NCI-H1105 (cell line): ENCODE measurements around the gene SPTB.

ENCODE experiments used
- DNase-seq: peaks from one replicate; lab custom pipeline; 2025; lab: John Stamatoyannopoulos, UW

The SPTB gene

GRCh38 chr14:64748995-64749714 lies 130.6 kb downstream of the SPTB start:
- no peak for DNase-seq

GRCh38 chr14:64748521-64748920 lies 131.2 kb downstream of the SPTB start:
- no peak for DNase-seq

DNA sequence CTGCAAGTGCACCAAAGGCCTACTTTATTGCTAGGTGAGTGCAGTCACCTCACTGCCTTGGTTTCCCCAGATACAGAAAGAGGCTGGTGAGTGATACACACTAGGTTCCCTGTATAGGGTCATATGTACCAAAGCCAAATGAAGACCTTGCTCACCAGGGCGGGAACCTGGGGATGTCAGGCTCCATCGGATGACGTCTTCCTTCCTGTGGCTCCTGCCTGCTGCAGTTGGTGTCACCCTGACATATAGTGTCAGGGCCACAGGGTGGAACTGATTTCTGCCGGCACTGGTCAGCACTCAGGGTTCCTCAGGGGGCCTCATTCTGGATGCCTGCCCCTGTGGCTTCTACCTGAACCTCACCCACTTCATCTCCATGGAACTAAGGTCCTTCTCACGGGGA lies 132.4 kb downstream of the SPTB start:
- DNase-seq, result no peak

DNA sequence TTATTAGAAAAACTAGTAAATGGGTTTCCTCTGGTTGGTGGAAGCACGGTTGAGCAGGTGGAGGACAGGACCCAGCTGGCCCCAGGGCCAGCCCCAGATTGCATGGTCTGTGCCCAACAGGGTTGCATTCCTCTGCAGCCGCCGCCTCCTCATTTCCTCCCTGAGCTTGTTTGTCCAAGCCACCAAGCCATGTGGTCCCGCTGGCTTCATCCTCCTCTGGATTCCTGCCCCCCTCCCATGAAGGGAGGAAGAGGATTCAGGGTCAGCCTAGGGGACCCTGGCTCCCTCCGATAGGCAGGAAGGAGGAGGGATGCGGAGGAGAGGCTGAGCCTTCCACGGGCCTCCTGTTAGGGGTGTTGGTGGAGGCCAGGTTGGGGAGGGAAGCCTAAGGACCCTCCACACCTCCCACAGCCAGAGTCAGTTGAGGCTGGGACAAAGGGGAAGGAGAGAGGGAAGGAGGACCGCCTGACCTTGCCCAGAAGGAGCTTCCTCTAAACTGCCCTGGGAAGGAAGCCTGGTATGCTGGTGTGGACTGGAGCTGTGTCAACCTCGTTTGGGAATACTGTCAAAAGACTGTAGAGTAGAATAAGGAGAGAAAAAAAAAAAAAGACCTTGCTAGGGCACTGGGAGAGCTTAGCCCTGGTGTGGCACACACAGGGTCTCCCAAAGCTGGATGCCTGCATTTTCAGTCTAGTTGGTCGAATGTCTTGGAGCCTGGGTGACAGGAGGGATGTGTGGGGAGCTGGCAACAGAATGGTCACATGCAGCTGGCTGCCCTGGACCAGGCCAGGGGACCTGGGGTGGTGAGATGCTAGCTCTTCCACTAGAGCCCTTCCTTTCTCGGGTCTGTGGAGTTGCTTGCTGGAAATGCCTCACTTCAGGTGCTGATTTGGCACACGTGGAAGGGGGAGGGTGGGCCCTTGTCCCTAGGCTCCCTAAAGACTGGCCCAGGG lies 133.1 kb downstream of the SPTB start:
- no peak for DNase-seq

DNA sequence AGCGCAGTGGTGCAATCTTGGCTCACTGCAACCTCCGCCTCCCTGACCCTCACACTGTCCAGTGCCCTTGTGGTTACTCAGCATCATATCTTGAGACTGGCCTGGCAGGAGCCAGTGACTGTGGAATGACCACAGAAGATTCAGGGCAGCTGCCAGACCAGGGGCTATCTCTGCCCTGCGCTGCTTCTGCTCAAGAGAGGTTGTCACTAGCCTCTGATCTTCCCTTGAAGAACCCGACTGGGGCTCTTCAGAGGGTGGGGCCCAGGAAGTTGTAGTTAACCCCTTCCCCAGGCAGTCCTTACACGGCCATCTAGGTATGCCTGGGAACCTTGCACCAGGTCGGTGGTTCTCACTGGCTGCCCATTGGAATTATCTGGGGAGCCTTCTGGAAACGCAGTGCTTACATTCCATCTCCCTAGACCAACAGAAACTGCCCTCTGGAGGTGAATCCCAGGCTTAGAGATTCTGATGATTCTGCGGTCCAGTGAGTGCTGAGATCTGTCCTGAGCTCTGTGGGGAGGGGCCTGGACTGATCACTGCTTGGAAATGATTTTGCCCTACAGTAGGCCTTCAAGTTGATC lies 134.1 kb downstream of the SPTB start:
- no peak for DNase-seq

- no peak for DNase-seq
Observed at GRCh38 chr14:64743061-64743460, 136.6 kb downstream of the SPTB start.

- DNase-seq, result no peak
Observed at GRCh38 chr14:64741961-64742360, 137.7 kb downstream of the SPTB start.

GRCh38 chr14:64741200-64741599 lies 138.5 kb downstream of the SPTB start:
- DNase-seq, result no peak

DNA sequence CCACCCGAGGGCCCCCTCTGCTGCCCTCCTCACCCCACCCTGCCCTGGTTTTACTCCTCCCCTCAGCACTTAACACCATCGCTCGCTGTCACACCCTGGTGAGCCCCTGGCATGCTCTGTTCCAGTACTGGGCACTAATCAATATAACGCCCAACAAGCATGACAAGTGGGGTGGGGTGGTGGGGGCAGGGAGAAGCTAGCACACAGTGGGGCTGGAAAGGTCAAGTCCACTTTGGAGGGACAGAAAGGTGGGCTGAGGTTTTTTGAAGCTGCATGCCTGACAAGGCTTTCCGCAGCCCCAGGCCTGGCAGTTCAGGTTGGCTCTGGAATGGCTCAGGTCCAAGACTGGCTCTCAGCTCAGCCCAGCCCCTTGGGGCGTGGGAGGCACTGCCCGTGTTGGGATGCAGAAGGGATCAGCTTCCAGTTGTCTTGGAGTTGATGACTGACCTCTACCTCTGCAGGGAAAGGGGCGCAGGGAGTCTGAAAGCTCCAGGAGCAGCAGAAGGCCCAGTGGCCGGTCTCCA lies 141.4 kb downstream of the SPTB start:
- no peak for DNase-seq

GRCh38 chr14:64737391-64738280 lies 142.1 kb downstream of the SPTB start:
- no peak for DNase-seq

- DNase-seq, result no peak
Observed at GRCh38 chr14:64736271-64737169, 143.2 kb downstream of the SPTB start.

- no peak for DNase-seq
Observed at GRCh38 chr14:64734990-64735389, 144.7 kb downstream of the SPTB start.

DNA sequence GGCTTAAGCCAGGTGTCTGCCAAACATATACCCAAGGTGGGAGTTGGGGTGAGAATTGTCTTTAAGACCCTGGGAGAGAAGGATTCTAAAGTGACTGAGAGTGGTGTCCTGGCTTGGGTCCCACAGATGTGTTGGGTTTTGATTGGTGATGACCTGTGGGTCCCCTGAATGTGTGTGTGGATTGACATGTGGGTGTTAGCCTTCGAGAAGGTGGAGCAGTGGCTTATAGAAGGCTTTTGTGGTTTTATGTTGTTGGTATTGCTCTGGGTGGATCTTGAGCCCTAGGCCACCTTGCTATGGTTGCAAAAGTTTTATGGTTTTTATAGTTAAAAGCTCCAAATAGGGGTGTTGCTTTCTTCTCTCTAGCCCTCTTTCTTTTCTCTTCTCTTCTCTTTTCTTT lies 145.8 kb downstream of the SPTB start:
- no peak for DNase-seq

DNA sequence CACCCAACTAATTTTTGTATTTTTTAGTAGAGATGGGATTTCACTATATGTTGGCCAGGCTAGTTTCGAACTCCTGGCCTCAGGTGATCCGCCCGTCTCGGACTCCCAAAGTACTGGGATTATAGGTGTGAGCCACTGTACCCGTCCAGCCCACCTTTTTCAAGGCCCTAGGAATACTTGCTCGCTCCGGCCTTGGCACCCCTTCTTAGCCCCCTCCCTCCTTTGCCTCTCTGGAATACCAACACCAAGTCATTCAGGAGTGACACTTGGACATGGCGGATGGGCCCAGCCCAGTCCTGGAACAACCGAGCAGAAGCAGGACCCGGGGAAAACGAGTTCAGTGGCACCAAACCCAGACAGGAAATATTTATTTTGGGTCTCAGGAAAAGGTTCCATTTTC lies 146.4 kb downstream of the SPTB start:
- no peak for DNase-seq

DNA sequence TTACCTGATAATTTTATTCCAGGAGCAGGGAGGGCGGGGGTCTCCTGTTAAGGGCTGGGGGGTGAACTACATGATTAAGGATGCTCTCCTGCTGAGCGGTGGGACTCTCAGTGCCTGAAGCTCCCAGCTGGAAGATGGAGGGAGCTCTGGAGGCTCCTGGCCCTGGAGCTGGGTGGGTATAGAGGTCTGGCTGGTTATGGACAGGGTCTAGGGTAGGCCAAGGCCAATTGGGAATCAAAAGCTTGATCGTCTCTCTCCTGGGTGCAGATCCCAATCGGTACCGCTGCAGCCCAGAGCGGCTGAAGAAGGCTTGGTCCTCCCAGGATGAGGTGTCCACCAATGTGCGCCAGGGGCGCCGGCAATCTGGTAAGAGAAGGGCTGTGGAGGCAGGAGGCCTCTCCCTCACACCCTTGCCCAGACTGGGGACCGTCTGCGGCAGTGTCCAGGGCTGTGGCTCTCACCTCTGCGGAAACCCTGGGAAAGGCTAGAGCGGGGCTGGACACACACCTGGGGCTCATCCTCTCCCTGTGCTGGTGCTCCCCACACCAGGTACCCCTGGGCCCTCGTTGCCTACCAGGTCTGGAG lies 147.1 kb downstream of the SPTB start:
- DNase-seq, result no peak

DNA sequence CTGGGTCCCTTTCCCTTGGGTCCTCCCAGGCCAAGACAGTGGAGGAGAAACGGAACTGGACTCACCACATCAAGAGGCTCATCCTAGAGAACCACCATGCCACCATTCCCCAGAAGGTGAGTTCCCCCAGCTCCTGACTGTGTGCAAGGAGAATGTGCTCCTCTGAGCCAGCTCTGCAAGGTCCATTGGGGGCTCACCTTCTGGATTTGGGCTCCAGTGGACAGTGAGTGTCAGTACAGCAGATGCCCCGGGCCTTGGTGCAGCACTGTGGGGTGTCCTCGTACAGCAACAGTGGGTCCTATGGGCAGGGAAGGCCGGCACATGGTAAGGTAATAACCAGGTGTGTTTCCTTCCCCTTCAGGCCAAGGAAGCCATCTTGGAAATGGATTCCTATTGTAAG lies 147.6 kb downstream of the SPTB start:
- no peak for DNase-seq

GRCh38 chr14:64731141-64731581 lies 148.5 kb downstream of the SPTB start:
- no peak for DNase-seq

GRCh38 chr14:64730681-64731080 lies 149.0 kb downstream of the SPTB start:
- DNase-seq, result no peak

GRCh38 chr14:64730061-64730440 lies 149.7 kb downstream of the SPTB start:
- DNase-seq, result no peak

GRCh38 chr14:64729386-64730060 lies 150.2 kb downstream of the SPTB start:
- DNase-seq, result no peak
